HEK293 (cell line): ENCODE measurements around the gene HINT3.

Experiments used
- CTCF ChIA-PET: fragments of 350-600 bp; formaldehyde crosslinking; extraction: SDS; loops from one replicate; lab custom pipeline; 2021; ENCODE audit warnings: antibody characterized with exemption; lab: Yijun Ruan, JAX
- POLR2A ChIA-PET: fragments of 300-600 bp; formaldehyde crosslinking; extraction: SDS; loops from one replicate; lab custom pipeline; 2020; ENCODE audit warnings: antibody characterized with exemption, inconsistent platforms; lab: Yijun Ruan, JAX
- H3K27ac ChIP-seq: fragments of 200-500 bp; sonication (Bioruptor generic); 2 replicates; pipeline ENCODE4 v1.5.1; 2014; ENCODE audit warnings: low read depth, low read length, control low read depth, inconsistent platforms; ENCODE audit errors: extremely low read depth
- H3K36me3 ChIP-seq, 2 experiments: fragments of 200-500 bp in 1 of 2; sonication (Bioruptor generic) in 1 of 2; 1 replicate in 1 of 2; 2 replicates in 1 of 2; pipeline ENCODE4 v1.5.1; 2014 to 2017; ENCODE audit warnings: inconsistent platforms in 2 of 2, low read length in 2 of 2; ENCODE audit not compliant: control insufficient read depth in 2 of 2, insufficient read depth in 1 of 2
- H3K4me1 ChIP-seq: fragments of 200-500 bp; sonication (Bioruptor generic); 2 replicates; pipeline ENCODE4 v1.5.1; 2014; ENCODE audit warnings: mild to moderate bottlenecking, low read length, inconsistent platforms; ENCODE audit not compliant: control insufficient read depth, insufficient read depth
- H3K4me3 ChIP-seq: 2 replicates; pipeline ENCODE4 v1.5.1; 2011; ENCODE audit warnings: low read depth, mild to moderate bottlenecking, control low read depth, low read length, moderate library complexity
- H3K9me3 ChIP-seq: fragments of 200-500 bp; sonication (Bioruptor generic); 2 replicates; pipeline ENCODE4 v1.5.1; 2014; ENCODE audit warnings: low read depth, low read length, inconsistent platforms; ENCODE audit not compliant: control insufficient read depth, insufficient read depth
- CTCF ChIP-seq: fragments of 450-650 bp; formaldehyde crosslinking; IDR thresholded peaks from 2 replicates; pipeline ENCODE4 v1.5.1; 2016; ENCODE audit warnings: missing biosample characterization, missing genetic modification characterization
- EGR2 ChIP-seq: fragments of 450-650 bp; formaldehyde crosslinking; IDR thresholded peaks from 2 replicates; pipeline ENCODE4 v1.5.1; 2016; ENCODE audit warnings: low read depth, missing biosample characterization, missing genetic modification characterization
- GLI4 ChIP-seq: fragments of 450-650 bp; formaldehyde crosslinking; IDR thresholded peaks from 2 replicates; pipeline ENCODE4 v1.5.1; 2016; ENCODE audit warnings: missing biosample characterization, missing genetic modification characterization
- KLF9 ChIP-seq: fragments of 450-650 bp; formaldehyde crosslinking; IDR thresholded peaks from 2 replicates; pipeline ENCODE4 v1.5.1; 2016; ENCODE audit warnings: missing biosample characterization, missing genetic modification characterization, low read depth
- OVOL3 ChIP-seq: fragments of 450-650 bp; formaldehyde crosslinking; IDR thresholded peaks from 2 replicates; pipeline ENCODE4 v1.5.1; 2016; ENCODE audit warnings: missing biosample characterization, missing genetic modification characterization
- PRDM1 ChIP-seq: fragments of 450-650 bp; formaldehyde crosslinking; IDR thresholded peaks from 2 replicates; pipeline ENCODE4; 2016; ENCODE audit warnings: missing biosample characterization, missing genetic modification characterization
- SETDB1 ChIP-seq: IDR thresholded peaks from one replicate; pipeline ENCODE4 v1.6.1; 2017; ENCODE audit warnings: mild to moderate bottlenecking, low read length, moderate library complexity, mixed read lengths; ENCODE audit not compliant: insufficient read length
- SP2 ChIP-seq: fragments of 450-650 bp; formaldehyde crosslinking; IDR thresholded peaks from 2 replicates; pipeline ENCODE4 v1.5.1; 2016; ENCODE audit warnings: missing biosample characterization, missing genetic modification characterization
- SP3 ChIP-seq: fragments of 450-650 bp; formaldehyde crosslinking; IDR thresholded peaks from 2 replicates; pipeline ENCODE4 v1.5.1; 2016; ENCODE audit warnings: missing biosample characterization, missing genetic modification characterization
- WT1 ChIP-seq: fragments of 450-650 bp; formaldehyde crosslinking; IDR thresholded peaks from 2 replicates; pipeline ENCODE4 v1.5.1; 2016; ENCODE audit warnings: missing biosample characterization, missing genetic modification characterization
- YY1 ChIP-seq: fragments of 450-650 bp; formaldehyde crosslinking; IDR thresholded peaks from 2 replicates; pipeline ENCODE4 v1.5.1; 2018; ENCODE audit warnings: missing biosample characterization, missing genetic modification characterization
- ZBTB44 ChIP-seq: fragments of 450-650 bp; IDR thresholded peaks from 2 replicates; pipeline ENCODE4 v1.5.1; 2018; ENCODE audit warnings: missing biosample characterization, mild to moderate bottlenecking, missing genetic modification characterization
- ZBTB6 ChIP-seq: fragments of 450-650 bp; formaldehyde crosslinking; IDR thresholded peaks from 2 replicates; pipeline ENCODE4 v1.5.1; 2017; ENCODE audit warnings: missing biosample characterization, missing genetic modification characterization
- ZFHX2 ChIP-seq: fragments of 450-650 bp; formaldehyde crosslinking; conservative IDR thresholded peaks from 2 replicates; pipeline ENCODE4 v1.5.1; 2016; ENCODE audit warnings: missing biosample characterization, missing genetic modification characterization
- ZFP3 ChIP-seq: fragments of 450-650 bp; formaldehyde crosslinking; IDR thresholded peaks from 2 replicates; pipeline ENCODE4 v1.5.1; 2016; ENCODE audit warnings: low read depth, missing biosample characterization, missing genetic modification characterization
- ZNF10 ChIP-seq: fragments of 450-650 bp; formaldehyde crosslinking; IDR thresholded peaks from 2 replicates; pipeline ENCODE4 v1.5.1; 2017; ENCODE audit warnings: missing biosample characterization, missing genetic modification characterization
- ZNF157 ChIP-seq: fragments of 450-650 bp; formaldehyde crosslinking; IDR thresholded peaks from 2 replicates; pipeline ENCODE4 v1.5.1; 2016; ENCODE audit warnings: missing biosample characterization, missing genetic modification characterization
- ZNF169 ChIP-seq: fragments of 450-650 bp; formaldehyde crosslinking; IDR thresholded peaks from 2 replicates; pipeline ENCODE4 v1.5.1; 2016; ENCODE audit warnings: missing biosample characterization, missing genetic modification characterization
- ZNF19 ChIP-seq: fragments of 450-650 bp; formaldehyde crosslinking; IDR thresholded peaks from 2 replicates; pipeline ENCODE4; 2016; ENCODE audit warnings: missing biosample characterization, missing genetic modification characterization, low read depth
- ZNF221 ChIP-seq: fragments of 450-650 bp; formaldehyde crosslinking; IDR thresholded peaks from 2 replicates; pipeline ENCODE4 v1.5.1; 2017; ENCODE audit warnings: missing biosample characterization, missing genetic modification characterization, borderline replicate concordance
- ZNF23 ChIP-seq: fragments of 450-650 bp; formaldehyde crosslinking; IDR thresholded peaks from 2 replicates; pipeline ENCODE4 v1.5.1; 2016; ENCODE audit warnings: missing biosample characterization, missing genetic modification characterization, borderline replicate concordance
- ZNF311 ChIP-seq: fragments of 450-650 bp; formaldehyde crosslinking; IDR thresholded peaks from 2 replicates; pipeline ENCODE4 v1.5.1; 2017; ENCODE audit warnings: missing biosample characterization, missing genetic modification characterization, borderline replicate concordance
- ZNF324 ChIP-seq: fragments of 450-650 bp; formaldehyde crosslinking; IDR thresholded peaks from 2 replicates; pipeline ENCODE4 v1.5.1; 2016; ENCODE audit warnings: missing biosample characterization, missing genetic modification characterization
- ZNF366 ChIP-seq: fragments of 450-650 bp; formaldehyde crosslinking; conservative IDR thresholded peaks from 2 replicates; pipeline ENCODE4 v1.5.1; 2016; ENCODE audit warnings: missing biosample characterization, missing genetic modification characterization
- ZNF629 ChIP-seq: fragments of 450-650 bp; formaldehyde crosslinking; IDR thresholded peaks from 2 replicates; pipeline ENCODE4 v1.5.1; 2017; ENCODE audit warnings: missing biosample characterization, missing genetic modification characterization
- ZNF660 ChIP-seq: fragments of 450-650 bp; IDR thresholded peaks from 2 replicates; pipeline ENCODE4 v1.5.1; 2018; ENCODE audit warnings: missing biosample characterization, mild to moderate bottlenecking, missing genetic modification characterization
- ZNF664 ChIP-seq: fragments of 450-650 bp; formaldehyde crosslinking; IDR thresholded peaks from 2 replicates; pipeline ENCODE4 v1.5.1; 2016; ENCODE audit warnings: missing biosample characterization, missing genetic modification characterization
- ZNF677 ChIP-seq: fragments of 450-650 bp; IDR thresholded peaks from 2 replicates; pipeline ENCODE4 v1.5.0; 2018; ENCODE audit warnings: missing biosample characterization, mild to moderate bottlenecking, missing genetic modification characterization, moderate library complexity
- ZNF76 ChIP-seq: fragments of 450-650 bp; formaldehyde crosslinking; IDR thresholded peaks from 2 replicates; pipeline ENCODE4; 2016; ENCODE audit warnings: low read depth, missing biosample characterization, missing genetic modification characterization, borderline replicate concordance
- ZNF768 ChIP-seq: fragments of 450-650 bp; formaldehyde crosslinking; IDR thresholded peaks from 2 replicates; pipeline ENCODE4 v1.5.1; 2018; ENCODE audit warnings: missing biosample characterization, mild to moderate bottlenecking, missing genetic modification characterization
- ZNF777 ChIP-seq: fragments of 450-650 bp; formaldehyde crosslinking; IDR thresholded peaks from 2 replicates; pipeline ENCODE4 v1.5.1; 2017; ENCODE audit warnings: missing biosample characterization, missing genetic modification characterization, borderline replicate concordance
- ZNF843 ChIP-seq: fragments of 450-650 bp; formaldehyde crosslinking; IDR thresholded peaks from 2 replicates; pipeline ENCODE4 v1.5.1; 2016; ENCODE audit warnings: missing biosample characterization, missing genetic modification characterization
- ZSCAN4 ChIP-seq: fragments of 450-650 bp; formaldehyde crosslinking; IDR thresholded peaks from 2 replicates; pipeline ENCODE4 v1.5.1; 2017; ENCODE audit warnings: missing biosample characterization, missing genetic modification characterization

HINT3 gene

GRCh38 chr6:125987026-125987617 lies 30.6 kb downstream of the HINT3 start (continued):
- TF ChIP-seq ZNF629 (tag by site-specific recombination), result peak; percentile 69
- TF ChIP-seq ZNF660 (tag by site-specific recombination), result 0 out of 2 replicates have a peak, but pooled peaks have one; percentile 1
- TF ChIP-seq ZNF324, result peak; percentile 50; the same call in 1 of the 2 replicates
- 0 out of 2 replicates have a peak, but pooled peaks have one; percentile 6 for TF ChIP-seq ZNF843
- TF ChIP-seq ZBTB6 (tag by site-specific recombination), result peak; percentile 9; the same call in 1 of the 2 replicates
- no peak for TF ChIP-seq SP2 (tag by site-specific recombination)

GRCh38 chr6:125988280-125988679 lies 31.7 kb downstream of the HINT3 start:
- Histone ChIP-seq H3K27ac (no peak overlapping the region), H3K4me1 (peaks cover 12% of the 10 kb centered on the region), H3K36me3 (no peaks in the 10 kb centered on the region; a peak in 1 of 3 replicates), H3K4me3 (no peak overlapping the region), H3K9me3 (no peaks in the 10 kb centered on the region)
- POLR2A ChIA-PET, result no interaction called here
- CTCF ChIA-PET, result no interaction called here
- TF ChIP-seq ZNF19 (tag by site-specific recombination) (no peak), KLF9 (tag by site-specific recombination) (0 out of 2 replicates have a peak, but pooled peaks have one; percentile 14), SP3 (tag by site-specific recombination) (peak; percentile 15; the same call in 1 of the 2 replicates), SETDB1 (no peak), ZNF10 (no peak), ZFP3 (tag by site-specific recombination) (no peak), ZNF221 (tag by site-specific recombination) (no peak), ZNF664 (tag by site-specific recombination) (no peak), ZFHX2 (tag by site-specific recombination) (peak; percentile 65; the same call in 1 of the 2 replicates), EGR2 (tag by site-specific recombination) (peak; percentile 77), ZNF777 (tag by site-specific recombination) (no peak), ZSCAN4 (tag by site-specific recombination) (no peak), OVOL3 (tag by site-specific recombination) (no peak), ZNF677 (tag by site-specific recombination) (no peak), ZNF76 (peak; percentile 36; the same call in 1 of the 2 replicates), ZNF169 (no peak), ZBTB44 (tag by site-specific recombination) (no peak), ZNF311 (tag by site-specific recombination) (no peak), ZNF843 (no peak), WT1 (tag by site-specific recombination) (no peak), GLI4 (tag by site-specific recombination) (no peak), PRDM1 (tag by site-specific recombination) (peak; percentile 88), CTCF (tag by site-specific recombination) (no peak), ZNF768 (tag by site-specific recombination) (no peak), ZNF366 (tag by site-specific recombination) (peak; percentile 54), YY1 (no peak), ZNF23 (tag by site-specific recombination) (no peak), ZNF157 (tag by site-specific recombination) (0 out of 2 replicates have a peak, but pooled peaks have one; percentile 11)
